Measurements from ENCODE around the gene PLCH1.

Gene PLCH1

GRCh38 chr3:155743606-155744005, 1.3 kb downstream of the PLCH1 start:
- DNase-seq = no peak

- no peak for DNase-seq
These were observed 2.4 kb downstream of the PLCH1 start for GRCh38 chr3:155742349-155742965.

- no peak for DNase-seq
These were observed 3.3 kb downstream of the PLCH1 start for GRCh38 chr3:155741603-155742002.

GRCh38 chr3:155741101-155741500, 3.8 kb downstream of the PLCH1 start:
- DNase-seq = no peak

GRCh38 chr3:155739154-155739553, 5.7 kb downstream of the PLCH1 start:
- no peak for DNase-seq

- no peak for DNase-seq
These were observed 6.2 kb downstream of the PLCH1 start for GRCh38 chr3:155738580-155739076.

GRCh38 chr3:155737844-155738460, 6.9 kb downstream of the PLCH1 start:
- DNase-seq = peak; percentile 51

GRCh38 chr3:155736381-155736780, 8.5 kb downstream of the PLCH1 start:
- no peak for DNase-seq

GRCh38 chr3:155730843-155731242, 14.0 kb downstream of the PLCH1 start:
- DNase-seq = no peak

- no peak for DNase-seq
These were observed 17.0 kb downstream of the PLCH1 start for GRCh38 chr3:155727836-155728235.

- DNase-seq = no peak
These were observed 30.6 kb downstream of the PLCH1 start for GRCh38 chr3:155714295-155714718.

- DNase-seq = no peak
These were observed 32.9 kb downstream of the PLCH1 start for GRCh38 chr3:155712008-155712407.

GRCh38 chr3:155704771-155705559, 39.9 kb downstream of the PLCH1 start:
- no peak for DNase-seq

- DNase-seq = no peak
These were observed 40.8 kb downstream of the PLCH1 start for GRCh38 chr3:155704061-155704460.

GRCh38 chr3:155702745-155703591, 41.9 kb downstream of the PLCH1 start:
- DNase-seq = no peak

GRCh38 chr3:155701882-155702465, 42.9 kb downstream of the PLCH1 start:
- peak; percentile 33 for DNase-seq

GRCh38 chr3:155697542-155697941, 47.3 kb downstream of the PLCH1 start:
- no peak for DNase-seq

GRCh38 chr3:155690921-155691320, 54.0 kb downstream of the PLCH1 start:
- no peak for DNase-seq

- no peak for DNase-seq
These were observed 56.4 kb downstream of the PLCH1 start for GRCh38 chr3:155688481-155688880.

- DNase-seq = no peak
These were observed 61.5 kb downstream of the PLCH1 start for GRCh38 chr3:155683344-155683720.

- no peak for DNase-seq
These were observed 62.2 kb downstream of the PLCH1 start for GRCh38 chr3:155682426-155683343.

All from GF-D8 (cell line).